Activated CD8-positive, alpha-beta memory T cell treated with anti-CD3 and anti-CD28 coated beads for 24 hours (primary cell): ENCODE results near the gene KRT81.
"Not testable (repeated sequence)": the region's sequence is repeated elsewhere in the genome, so short reads cannot be mapped to it uniquely, and the experiment has no call there.

Experiments used
- DNase-seq: peaks from one replicate; pipeline ENCODE4 v3.0.0-alpha.2; 2020

The KRT81 gene

DNA sequence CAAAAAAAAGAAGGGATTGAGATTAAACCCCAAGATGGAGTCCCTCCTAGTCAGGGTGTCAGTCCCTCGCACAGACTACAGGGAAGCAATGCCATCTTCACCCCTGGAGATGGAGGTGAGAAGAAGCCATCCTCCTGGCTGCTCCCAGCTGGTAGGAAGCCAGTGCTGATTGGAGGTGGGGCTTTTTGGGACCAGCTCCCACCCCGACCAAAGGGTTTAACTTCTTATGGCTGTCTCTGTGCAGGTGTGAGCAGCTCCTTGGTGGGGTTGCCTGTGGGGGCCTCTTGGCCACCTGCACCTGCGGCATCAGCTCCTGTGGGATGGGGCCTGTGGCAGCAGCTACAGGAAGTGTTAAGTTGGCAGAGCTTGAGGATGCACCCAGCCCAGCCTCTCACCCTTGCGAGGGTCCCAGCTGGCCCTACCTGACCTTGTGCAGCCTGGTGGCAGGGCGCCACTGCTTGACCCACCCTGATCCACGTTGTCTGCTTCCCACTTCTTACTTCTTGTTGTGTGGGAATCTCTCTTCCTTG is 20.7 kb downstream of the KRT81 start:
- no peak for DNase-seq

DNA sequence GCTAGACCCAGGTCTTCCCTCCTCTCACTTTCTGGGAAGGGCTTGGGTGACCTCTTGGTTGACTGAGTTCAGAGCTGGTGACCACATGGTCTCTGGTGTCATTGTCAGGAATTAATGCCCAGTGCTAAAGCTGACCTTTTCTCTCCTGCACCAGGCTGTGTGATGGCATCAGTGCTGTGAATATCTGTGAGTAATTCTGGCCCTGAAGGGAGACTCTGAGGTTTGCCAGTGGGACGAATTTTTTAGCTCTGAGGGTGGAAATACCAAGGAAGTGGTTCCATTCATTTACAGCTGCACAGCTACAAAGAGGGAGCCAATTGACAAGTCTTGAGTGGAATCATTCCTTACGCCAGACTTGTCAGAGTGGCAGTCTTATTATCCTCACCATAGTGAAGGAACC is 23.1 kb downstream of the KRT81 start:
- no peak for DNase-seq

DNA sequence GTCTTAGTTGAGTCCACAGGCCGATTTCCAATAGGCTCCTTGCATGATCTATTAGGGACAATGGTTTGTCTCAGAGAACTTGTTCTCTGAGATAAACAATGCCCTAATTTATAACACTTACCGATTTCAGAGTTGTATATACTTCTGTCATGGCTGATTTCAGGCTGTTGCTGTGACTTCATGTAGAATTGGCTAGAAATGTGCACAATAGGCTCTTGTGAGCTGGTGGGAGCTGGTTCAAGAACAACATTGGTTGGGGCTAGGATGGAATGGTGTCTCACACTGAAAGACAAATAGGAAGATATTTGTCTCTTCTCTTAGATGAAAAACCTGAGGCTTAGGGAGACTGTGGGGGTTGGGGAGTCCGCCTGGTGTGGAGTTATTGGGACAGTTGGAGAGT is 23.6 kb downstream of the KRT81 start:
- no peak for DNase-seq

DNA sequence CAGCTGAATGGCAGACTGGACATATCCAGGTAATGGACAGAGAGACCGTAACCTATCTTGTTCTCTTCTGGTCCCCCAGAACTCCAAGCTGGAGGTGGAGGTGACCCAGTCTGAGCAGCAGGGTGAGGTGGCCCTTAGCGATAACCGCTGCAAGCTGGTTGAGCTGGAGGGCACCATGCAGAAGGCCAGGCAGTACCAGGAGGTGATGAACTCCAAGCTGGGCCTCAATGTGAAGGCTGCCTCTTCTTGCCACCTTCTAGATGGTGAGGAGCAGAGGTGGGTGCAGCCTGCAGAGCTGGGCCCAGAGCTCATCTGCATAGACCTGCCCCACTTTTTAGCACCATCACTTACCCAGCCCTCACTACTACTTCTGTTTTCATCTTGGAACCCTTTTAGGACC is 24.1 kb downstream of the KRT81 start:
- no peak for DNase-seq

DNA sequence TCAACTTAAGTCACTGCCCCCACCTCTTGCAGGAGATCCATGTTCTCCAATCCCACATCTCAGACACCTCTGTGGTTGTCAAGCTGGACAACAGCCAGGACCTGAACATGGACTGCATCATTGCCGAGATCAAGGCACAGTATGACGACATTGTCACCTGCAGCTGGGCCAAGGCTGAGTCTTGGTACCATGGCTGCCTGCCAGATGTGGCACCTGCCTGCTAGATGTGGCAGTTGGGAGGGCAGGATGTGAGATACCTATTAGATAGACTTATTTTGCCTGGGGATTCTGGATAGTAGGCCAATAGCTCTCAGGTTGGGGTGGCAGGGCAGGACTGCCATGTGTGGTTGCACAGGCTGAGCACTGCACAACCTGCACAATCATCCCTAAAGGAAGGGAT is 24.8 kb downstream of the KRT81 start:
- no peak for DNase-seq

DNA sequence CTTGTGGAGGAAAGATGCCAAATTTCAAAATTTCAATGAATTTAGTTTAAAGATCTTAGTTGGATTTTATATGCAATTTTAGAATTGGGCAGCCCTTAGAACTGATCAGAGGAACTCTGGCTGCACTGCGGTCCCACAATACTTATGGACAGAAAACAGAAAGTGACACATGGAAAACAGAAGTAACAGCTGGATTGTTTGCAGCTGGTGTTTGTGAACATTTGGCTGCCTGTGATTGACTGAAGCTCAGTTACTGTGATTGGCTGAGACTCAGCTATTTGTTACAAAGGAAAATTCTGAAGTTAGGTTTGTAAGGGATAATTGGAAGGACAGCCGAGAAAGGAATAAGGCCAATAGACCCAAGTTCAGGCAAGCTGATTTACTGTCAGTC is 26.9 kb downstream of the KRT81 start:
- no peak for DNase-seq

DNA sequence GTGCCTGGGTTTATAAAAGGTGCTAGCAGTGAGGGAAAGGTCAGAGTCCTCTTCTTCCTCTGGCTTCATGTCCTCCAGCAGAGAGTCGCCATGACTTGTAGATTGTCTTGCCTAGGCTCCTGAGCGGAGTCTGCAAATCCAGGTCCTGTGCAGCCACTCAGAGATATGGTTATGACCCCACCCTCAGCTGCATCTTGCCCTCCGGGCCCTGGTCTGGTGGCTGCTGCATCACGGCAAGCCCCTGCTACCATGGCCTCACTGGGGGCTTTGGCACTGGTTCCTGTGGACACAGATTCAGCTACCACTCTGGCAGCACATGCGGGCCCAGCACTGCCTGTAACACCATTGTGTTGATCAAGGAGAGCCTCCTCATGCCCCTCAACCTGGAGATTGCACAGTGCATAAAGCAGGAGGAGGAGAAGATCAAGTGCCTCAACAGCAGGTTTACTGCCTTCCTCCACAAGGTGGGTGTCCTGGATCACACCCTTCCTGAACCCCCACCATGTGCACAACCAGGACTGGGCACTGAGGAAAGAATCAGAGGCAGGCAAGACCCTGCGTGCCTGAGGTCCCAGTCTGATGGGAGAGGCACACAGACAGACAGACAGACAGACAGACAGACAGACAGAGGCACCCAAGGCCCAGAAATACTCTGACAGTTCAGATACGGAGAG is 27.4 kb downstream of the KRT81 start:
- no peak for DNase-seq

DNA sequence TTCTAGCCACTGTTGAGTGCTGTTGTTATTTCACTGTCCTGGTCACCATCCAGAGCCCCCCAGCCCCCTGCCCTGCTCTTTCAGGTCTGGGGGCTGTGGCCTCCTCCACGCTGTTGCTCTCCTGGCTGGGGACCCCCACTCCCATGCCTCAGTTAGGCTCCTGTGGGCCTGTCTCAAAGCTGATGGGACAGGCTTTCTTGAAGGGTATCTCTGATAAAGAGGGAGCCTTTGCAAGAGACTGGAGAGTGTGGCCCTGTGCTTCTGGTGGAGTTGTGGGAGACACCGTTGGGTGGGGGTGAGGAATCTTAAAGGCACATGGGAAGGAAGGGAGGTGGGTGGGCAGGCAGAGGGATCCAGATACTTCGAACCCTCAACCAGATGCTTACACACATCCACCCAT is 29.0 kb downstream of the KRT81 start:
- no peak for DNase-seq

DNA sequence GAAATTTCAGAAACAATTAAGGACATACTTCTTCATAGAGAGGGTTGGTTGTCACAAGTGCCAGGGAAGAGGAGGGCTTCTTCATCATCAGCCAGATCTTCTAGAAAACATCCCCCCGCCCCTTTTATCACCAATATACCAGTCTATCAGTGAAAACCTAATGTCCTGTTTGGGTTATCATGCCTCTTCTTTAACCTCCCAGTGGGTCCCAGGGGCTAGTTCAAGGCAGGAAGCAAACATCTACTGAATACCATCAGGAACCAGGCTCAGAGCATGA is 30.2 kb downstream of the KRT81 start:
- DNase-seq = no peak

DNA sequence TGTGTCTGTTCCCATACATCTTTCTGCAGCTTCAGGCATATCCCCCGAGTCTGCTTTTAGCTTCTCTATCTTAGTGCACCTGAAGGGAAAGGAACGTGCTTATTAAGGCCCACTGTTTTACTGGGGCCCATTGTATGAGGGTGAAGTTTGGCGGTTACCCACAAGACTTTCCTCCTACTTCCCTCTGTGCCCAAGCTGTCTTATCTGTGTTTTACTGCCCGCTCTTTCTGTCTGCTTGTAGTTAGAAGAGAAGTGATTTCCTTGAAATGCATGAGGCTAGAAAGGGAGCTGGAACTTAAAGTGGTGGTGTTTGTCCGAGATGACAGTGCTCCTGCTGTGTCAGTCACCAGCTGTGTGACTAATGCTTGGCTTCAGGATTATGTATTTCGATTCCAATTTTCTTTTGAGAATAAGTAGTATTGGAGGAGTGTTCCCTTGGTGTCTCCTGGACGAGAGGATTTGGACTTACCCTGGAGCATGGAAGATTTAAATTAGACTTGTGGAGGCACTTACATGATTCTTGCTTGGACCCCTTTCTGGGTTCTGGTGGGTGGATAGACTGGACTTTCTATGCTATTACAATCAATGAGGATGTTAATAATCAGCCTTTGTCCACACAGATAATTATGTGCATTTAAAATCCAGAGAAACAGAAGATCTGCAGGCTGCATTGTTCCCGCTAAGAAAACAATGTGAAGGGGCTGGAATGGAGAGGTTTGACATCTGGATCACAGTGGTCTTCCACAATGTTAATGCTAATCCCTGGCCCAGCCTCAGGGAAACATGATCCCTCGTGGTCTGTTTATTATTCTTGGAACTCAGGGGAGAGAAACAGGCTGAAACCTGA is 30.8 kb downstream of the KRT81 start:
- DNase-seq = no peak

DNA sequence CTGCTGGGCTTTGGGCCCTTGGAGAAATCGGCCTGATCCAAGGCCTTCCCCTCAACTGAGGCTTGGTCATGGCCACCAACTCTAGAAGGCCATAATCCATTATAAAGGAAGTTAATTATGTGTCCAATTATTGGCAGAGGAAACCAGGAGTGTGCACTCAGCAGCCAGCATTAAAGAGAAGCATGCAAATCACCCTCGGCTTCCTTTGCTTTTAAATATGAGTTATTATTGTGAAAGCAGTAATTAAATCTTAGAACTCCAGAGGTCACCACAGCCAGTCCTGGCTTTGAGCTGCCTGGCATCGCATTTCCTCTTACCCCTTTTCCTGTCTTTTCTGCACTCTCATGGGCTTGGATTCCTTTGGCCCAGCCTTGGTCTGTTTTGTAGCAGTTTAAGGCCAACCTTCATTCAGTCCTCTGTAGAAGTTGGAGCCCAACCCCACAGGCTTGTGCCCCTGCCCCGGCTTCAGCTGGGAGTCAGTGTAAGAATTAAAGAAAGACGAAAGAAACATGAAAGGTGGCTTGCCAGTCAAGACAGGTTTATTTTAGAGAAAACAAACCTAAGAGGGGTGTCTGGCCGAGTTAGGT is 31.6 kb downstream of the KRT81 start:
- DNase-seq = no peak

DNA sequence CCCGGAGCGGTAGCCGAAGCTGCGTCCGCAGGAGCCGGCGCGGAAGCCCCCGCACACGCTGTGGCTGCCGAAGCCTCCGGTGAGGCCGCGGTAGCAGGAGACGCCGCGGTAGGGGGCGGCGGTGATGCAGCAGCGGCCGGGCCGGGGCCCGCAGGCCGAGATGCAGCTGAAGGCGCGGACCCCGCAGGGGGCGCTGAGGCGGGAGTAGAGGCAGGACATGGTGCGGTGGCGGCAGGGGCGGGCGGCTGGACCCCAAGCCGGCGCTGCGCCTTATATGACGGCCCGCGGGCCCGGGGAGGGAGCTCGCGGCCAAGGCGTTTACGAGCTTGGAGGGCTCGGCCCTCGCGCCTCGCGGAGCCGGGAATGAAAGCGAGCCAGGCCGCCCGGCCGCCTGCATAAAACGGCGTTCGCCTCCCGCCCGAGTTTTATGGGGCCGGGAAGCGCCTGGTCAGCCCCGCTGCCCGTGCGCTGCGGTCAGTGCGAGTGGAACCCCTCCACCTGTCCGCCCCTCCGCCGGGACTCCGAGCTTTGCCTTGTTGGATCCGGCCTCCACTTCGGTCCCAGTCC is 32.9 kb downstream of the KRT81 start:
- no peak for DNase-seq

DNA sequence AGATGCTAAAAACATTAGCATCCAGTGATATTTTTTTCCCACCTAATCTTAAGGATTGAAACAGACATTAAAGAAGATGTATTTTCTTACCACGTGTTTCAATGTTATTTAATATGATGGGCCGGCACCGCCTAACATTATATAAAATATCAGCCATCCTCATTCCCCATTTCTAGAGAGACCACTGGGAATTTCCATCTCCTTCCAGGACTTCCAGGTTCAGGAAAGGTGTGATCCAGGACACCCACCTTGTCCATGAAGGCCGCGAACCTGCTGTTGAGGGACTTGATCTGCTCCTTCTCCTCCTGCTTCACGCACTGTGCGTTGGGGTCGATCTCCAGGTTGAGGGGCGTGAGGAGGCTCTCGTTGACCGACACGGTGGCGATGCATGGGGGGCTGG is 33.4 kb downstream of the KRT81 start:
- not testable (repeated sequence) for DNase-seq

DNA sequence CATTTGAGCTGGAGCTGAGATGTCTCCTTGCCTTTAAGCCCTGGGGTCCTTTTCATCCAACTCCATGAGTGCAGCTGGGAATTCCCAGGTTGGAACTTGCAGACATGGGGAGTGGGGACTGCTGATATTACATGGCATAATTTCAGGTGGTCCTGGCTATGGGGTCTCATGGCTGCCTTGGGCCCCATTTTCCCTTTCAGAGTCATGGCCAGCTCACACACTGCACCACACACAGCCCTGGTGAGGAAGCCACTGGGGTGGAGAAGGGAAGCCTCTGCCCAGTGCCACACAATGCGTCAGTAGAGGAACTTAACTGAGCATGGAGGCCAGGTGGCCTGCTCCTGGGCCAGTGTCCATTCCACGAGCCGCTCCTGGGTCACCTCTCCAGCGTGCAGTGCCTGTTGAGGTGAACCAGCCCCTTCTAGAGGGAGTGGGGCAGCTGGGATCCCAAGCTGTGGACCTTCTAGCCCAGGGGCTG is 34.2 kb downstream of the KRT81 start:
- DNase-seq = no peak

DNA sequence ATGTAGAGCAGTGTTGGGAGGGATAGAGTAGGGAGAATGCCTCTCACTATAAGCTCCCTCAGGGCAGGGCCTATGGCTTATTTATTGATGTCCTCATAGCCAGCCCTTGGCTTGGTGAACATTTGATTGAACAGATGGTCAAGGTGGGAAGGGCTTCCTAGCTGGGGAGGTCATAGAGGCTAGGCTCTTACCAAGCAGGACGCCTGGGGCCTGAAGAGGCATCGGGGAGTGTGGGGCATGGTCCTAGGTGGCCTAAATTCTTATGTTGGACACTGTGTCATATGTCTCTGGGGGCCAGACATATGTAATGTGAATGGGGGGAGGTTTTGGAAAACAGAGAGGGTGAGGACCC is 34.8 kb downstream of the KRT81 start:
- DNase-seq = no peak

DNA sequence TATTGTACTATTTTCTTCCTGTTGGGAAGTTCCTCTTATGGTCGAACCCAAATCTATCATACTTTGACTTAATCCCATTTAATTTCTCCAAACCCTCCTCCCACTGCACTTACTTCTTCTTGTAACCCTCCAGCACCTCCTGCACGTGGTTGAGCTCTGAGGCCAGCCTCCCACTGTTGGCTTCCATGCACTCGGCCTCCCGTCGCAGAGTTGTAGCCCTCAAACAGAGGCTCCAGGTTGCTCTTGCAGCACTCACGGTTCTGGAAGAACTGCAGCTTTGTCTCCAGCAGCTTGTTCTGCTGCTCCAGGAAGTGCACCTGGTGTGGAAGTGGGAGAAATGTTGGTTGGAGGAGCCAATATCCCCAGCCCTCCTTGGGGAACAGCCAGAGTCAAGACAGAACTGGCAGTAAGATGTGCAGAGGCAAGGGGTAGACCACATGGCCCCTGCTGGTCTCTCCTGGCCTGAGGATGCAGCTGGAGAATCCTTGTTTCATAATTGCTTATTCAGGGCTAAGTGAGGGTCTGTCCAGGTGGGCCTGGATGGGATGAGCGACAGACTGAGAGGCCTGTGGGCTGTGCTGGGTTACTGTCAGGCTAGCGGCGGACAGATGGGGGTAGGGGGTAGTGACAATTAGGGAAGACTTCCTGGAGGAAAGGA is 35.3 kb downstream of the KRT81 start:
- no peak for DNase-seq

DNA sequence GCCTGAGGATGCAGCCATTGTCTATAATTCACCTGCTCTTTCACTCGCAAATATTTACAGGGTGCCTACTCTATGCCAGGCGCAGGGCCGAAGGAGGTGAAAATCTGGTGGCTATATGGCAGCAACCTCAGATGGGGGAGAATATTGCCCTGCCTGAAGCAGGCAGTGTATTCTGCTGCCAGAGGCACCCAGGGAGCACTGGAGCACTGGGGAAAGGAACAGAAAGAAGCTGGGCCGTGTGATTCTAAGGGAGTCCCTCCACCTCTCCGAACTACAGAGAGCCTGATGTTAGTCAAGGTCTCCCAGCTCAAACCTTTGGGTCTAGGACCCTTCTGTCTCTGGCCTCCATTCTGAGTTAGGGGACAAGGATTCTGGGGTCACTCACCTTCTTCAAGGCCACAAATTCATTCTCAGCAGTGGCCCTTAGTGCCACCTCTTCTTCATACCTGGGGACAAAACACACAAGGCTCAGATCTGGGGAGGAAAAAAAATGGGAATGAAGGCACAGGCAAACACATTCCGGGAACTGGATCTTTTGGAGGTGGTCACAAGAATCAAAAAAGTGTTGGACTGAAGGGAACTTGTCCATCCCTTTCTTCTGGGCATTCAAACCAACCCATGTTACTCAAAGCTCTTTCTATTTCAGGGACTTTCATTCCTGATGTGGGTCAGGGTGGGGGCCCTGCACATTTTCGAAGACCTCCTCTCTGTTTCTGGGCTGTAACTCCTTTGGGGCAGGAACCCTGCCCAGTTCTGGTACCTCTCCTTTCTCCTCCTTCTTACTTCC is 36.2 kb downstream of the KRT81 start:
- no peak for DNase-seq

DNA sequence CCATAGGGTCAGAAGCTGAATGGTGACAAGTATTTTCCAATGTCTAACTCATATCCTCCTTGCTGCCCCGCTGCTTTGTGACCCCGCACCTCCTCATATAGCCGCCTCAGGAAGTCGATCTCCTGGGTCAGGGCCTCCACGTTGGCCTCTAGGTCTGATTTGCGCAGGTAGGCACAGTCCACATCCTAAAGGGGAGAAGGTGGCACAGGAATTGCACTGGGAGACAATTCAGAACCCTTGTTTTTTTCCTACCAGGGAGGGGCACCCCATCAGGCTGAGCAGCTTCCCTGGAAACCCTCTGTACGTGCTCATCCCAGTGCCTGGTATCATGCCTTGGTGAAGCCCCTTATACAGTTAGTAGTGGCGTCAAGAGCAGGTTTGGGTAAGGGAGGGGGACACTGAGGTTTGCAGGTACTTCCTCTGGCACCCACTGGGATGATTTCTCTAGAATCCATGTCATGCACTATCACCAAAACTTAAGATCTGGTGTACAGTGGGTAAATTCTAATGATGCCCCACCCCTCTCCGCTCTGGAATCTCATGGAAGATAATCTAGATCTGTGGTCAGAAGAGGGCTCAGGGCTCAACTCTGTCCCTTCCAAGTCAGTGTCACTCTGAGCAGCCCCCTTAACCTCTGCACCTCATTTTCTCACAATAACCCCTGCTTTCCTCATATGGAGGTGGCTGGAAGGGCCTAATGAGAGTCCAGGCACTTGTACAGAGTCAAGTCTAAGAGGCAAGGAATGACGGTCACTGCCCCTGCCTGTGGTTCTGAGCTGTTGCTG is 37.0 kb downstream of the KRT81 start:
- no peak for DNase-seq

DNA sequence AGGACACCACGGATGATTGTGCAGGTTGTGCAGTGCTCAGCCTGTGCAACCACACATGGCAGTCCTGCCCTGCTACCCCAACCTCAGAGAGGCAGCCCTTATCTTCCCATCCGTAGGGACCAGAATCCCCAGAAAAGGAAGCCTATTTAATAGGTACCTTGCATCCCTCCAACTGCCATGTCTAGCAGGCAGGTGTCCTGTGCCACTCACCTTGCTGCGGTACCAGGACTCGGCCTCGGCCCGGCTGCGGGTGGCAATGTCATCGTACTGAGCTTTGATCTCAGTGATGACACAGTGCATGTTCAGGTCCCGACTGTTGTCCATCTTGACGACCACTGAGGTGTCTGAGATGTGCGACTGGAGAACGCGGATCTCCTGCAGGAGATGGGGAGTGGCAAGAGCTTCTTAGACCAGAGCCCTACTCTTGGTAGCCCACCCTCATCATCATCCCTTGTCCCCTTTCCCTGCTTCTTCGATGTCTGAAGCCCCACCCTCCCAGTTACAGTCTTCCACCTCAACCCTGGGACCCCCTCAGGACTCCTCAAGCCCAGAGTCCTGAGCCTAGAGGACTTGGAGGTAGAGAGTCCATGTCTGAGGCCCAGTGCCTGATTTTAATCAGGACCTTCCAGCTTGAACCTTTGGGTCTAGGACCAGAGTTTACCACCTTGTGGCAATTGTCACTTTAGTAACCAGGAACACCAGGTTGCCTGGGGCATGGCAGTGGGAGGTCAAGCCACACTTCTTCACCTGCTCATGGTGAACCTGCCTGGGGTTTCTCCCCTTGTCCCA is 37.7 kb downstream of the KRT81 start:
- DNase-seq = no peak

DNA sequence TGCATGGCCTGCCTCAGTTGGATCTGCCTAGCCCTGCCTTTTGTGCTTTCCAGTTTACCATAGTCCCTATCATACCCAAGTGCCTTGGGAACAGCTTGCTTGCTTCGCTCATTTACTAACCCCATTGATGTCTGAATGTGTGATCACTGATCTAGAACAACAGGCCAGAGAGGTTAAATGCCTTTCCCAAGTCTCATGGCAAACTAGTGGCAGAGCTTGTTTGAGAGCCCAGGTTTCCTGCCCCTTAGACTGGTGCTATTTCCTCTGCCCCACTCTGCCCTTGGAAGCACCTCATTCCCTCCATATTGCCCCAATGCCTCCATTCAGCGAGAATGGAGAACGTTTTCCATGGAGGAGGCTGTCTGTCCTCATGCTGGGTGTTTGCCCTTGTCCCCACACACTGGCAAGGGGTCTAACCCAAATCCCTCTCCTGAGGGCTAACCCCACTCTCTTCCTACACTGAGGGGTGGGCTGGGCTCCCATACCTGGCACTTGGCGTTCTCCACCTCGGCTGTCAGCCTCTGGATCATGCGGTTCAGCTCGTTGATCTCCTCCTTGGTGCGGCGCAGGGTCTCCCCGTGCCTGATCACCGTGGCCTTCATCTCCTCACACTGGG is 38.5 kb downstream of the KRT81 start:
- no peak for DNase-seq
